Stimulated activated CD8-positive, alpha-beta memory T cell treated with anti-CD3 and anti-CD28 coated beads, Interleukin-4, amount 100 ng/mL, for 1 hour (primary cell): Measurements from ENCODE around the gene ERC2.

Experiments used
- DNase-seq, 2 donors: peaks; one replicate each; pipeline ENCODE4 v3.0.0-alpha.2; 2020; ENCODE audit warnings: low read depth in 2 of 2, low spot score in 1 of 2

ERC2 gene

GRCh38 chr3:55658690-55659562 is 809.3 kb downstream of the ERC2 start:
- no peak for DNase-seq

- DNase-seq, result no peak
Measured at GRCh38 chr3:55658270-55658669, 810.0 kb downstream of the ERC2 start.

DNA sequence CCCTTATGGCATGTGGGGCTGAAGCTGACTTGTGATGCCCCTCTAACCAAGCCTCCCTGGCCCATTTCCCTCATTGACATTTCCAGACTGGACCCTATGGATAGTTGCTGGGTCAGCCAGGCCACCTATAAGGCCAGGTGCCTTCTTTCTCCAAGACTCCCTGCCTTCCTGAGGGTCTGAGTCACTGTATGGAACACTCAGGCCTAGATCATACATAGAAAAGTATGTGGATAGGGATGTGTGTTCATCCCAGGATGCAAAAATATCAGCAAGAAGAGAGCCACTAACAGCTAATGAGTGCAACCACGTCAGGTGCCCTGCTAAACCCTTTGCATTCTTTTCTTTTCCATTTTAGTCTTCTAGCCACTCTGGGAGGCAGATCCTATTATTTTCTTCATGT is 812.7 kb downstream of the ERC2 start:
- DNase-seq, result no peak

DNA sequence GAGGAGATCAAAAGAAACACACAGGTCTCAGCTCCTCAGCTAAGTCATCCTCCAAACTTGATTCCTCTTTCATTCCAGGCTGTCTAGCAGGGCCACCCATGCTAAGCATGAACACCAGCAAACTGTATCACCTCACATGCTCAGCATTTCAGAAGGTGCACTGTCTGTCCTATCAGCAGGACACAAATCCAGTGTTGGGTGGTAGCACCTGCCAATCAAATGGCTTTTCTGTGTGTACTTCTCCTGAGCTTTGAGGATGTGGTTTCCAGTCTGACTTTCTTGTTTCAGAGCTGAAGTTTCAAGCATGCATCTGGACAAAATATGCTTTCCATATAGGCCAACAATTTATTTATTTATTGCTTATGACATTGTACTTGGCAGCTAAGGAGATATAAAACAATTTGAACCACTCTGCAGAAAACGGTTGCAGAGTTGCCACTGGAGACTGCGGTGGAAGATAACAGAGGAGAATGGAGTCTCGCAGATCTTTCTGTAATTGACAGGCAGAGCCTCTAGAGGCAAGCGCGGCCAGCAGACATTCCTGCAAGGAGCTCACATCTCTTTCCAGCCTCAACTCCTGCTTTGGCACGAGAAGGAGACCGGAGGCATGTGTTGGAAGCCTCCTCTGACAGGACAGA is 814.0 kb downstream of the ERC2 start:
- DNase-seq, result no peak

GRCh38 chr3:55651011-55651410 is 817.3 kb downstream of the ERC2 start:
- no peak for DNase-seq

- DNase-seq, result no peak
Measured at GRCh38 chr3:55650011-55650410, 818.3 kb downstream of the ERC2 start.

DNA sequence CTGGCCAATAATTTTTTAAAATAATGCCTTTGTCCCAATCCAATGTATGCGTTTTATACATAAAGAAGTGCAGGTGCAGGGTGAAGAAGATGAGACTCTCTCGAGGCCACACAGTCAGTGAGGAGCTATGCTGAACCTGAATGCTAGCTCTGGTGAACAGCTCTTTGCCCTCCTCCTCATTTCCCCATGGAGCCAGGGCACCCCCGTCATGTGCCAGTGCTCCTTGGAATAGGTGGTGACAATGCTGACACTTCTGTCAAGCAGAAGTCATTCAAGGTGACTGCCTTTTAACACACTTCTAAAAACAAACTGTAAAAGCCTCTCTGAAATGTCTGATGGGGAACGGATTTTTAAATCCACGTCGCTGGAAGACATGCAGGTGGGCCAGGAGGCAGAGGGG is 818.7 kb downstream of the ERC2 start:
- no peak for DNase-seq

GRCh38 chr3:55648591-55649318 is 819.5 kb downstream of the ERC2 start:
- no peak for DNase-seq

GRCh38 chr3:55647670-55648069 is 820.6 kb downstream of the ERC2 start:
- no peak for DNase-seq

- no peak for DNase-seq
Measured at GRCh38 chr3:55647063-55647462, 821.2 kb downstream of the ERC2 start.

DNA sequence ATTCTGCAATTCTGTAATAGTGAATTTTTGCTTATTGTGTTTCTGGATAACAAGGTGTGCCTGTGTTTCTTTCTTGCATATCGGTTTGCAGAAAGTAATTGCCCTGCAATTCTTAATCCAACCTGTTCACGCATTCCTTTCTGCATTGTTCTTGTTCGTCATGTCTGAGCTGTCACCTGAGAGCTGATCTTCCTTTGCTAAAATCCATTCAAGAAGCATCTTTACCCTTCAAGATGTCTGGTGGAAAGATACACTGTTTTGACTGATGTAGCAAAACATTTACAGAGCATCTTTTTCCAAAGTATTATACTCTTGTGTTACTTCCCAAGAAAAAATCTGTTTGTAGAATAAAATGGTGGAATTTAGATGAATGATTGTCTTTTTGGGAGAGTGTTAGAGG is 822.1 kb downstream of the ERC2 start:
- no peak for DNase-seq

DNA sequence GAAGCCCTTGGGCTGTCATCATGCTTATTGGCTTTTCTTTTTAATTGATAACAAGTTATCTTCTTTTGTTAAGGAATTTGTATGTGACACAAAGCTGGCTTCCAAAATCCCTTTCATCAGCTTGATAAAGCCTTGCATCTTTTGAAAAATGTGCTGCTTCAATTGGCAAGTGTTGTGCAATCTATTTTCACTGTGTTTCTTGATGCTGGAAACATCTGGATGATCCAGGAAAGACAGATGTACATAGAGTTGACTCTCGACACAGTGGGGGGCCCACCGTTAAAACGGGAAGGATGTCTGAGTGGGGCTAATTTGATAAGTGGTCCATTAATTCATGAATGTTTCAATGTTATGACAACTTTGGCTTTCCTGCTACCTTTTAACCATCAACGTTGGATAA is 822.8 kb downstream of the ERC2 start:
- no peak for DNase-seq

GRCh38 chr3:55643283-55643682 is 825.0 kb downstream of the ERC2 start:
- no peak for DNase-seq

DNA sequence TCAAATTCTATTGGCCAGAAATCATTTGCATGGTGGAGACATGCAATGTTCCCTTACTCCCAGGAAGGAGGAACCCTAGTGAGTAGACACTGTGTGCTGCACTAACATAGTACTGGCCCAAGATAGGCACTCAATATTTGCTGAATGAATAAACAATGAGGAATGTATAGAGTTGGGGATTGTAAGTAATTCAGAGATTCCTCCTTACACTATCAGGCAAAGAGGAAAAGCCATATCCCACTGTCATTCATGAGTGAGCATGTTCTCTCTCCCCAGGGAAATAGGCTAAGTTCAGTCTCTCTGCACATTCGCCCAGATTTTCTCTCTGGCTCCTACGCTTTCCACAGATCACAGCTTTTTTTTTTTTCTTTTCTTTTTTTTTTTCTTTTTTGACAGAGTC is 826.3 kb downstream of the ERC2 start:
- no peak for DNase-seq

GRCh38 chr3:55639896-55640765 is 828.1 kb downstream of the ERC2 start:
- no peak for DNase-seq

DNA sequence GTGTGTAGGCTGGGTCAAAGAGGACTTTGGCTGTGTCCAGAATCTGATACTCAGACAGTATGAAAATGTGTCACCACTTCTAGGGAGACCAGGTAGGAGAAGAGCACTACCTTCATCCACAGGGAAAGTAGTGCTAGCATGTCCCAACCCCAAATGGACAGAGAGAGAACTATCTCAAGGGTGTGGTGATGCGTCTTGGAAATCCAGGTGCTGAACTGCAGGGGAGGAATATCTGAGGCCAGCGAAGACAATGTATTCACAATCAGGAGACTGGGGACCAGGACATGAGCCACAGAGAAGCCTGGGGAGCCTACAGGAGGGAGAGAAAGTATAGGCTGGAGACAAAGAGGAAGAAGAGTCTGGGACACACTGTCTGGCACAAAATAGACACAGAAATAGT is 829.1 kb downstream of the ERC2 start:
- DNase-seq, result no peak

DNA sequence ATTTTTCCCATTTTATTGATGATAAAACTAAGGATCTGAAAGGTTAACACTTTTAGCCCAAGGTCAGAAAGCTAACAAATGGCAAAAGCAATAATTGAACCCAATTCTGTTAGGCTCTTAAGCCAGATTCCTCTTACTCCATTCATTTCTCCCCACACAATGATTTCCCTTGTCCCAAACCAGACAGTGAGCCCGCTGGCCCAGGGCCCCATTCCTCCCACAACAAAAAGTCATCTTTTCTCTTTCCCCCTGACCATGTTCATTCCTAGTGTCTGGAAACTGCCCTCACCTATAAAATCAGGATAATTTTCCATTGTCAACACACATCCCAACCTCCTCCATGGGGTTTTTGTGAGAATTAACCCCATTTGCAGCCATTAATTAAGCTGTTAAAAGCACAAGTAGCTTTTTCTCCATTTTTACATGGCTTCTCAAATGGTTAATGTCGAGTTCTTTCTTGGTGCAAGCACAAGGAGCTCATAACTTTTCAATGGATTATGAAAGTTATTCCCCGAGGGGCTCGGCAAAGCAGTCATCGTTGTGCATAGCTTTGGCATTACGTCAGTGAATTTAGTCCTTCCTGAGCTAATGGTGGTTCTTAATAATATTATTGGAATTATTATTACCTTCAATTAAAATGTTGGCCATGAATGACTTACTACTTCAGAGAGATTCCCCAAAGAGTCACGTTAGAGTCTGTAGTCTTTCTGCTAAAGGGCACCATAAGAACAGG is 830.2 kb downstream of the ERC2 start:
- DNase-seq, result no peak

DNA sequence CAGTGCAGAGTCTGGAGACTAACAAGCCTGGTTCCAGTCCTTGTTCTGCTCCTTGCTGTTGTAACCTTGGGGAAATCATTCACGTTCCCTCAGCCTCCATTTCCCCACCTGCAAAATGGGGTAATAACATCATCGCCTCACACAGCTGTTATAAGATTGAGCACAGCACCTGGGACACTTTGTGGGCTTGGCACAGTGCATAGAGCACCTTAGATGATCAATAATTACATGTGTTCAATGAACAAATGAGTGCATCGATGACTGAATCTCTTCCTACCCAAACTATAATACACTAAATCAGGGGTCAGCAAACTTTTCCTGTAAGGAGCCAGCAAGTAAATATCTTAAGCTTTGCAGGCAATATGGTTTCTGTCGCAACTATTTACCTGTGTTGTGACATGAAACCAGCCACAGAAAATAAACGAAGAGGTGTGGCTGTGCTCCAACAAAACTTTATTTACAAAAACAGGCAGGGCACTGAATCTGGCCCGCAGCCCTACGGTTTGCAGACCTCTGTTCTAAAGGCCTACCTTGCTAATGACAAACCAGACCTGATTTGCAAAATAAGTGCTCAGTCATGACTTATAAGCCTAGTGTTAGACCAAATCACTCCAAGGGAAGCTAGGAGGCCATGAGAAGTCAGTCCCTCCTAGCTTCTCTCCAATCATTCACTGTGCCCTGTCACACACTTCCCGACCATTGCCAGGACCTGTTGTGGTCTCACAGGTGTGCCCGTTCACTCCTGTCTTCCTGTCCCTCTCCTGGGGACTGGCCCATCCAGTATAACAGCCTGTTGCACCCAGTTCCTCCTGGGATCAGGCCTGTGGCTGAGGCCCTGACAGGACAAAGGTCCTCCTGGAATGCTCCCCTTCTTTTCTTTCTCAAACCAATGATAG is 831.7 kb downstream of the ERC2 start:
- DNase-seq, result no peak

- no peak for DNase-seq
Measured at GRCh38 chr3:55634345-55634744, 833.9 kb downstream of the ERC2 start.
